GM19463 (cell line): ENCODE data around the gene RGS7.
"Not testable (repeated sequence)": the region's sequence is repeated elsewhere in the genome, so short reads cannot be mapped to it uniquely, and the experiment has no call there.

ENCODE experiments used
- ATAC-seq: cut with Tn5 transposase; IDR thresholded peaks from one replicate; pipeline ENCODE4 v1.9.1; 2021; ENCODE audit warnings: mild to moderate bottlenecking, moderate library complexity; ENCODE audit not compliant: unreplicated experiment

The RGS7 gene

DNA sequence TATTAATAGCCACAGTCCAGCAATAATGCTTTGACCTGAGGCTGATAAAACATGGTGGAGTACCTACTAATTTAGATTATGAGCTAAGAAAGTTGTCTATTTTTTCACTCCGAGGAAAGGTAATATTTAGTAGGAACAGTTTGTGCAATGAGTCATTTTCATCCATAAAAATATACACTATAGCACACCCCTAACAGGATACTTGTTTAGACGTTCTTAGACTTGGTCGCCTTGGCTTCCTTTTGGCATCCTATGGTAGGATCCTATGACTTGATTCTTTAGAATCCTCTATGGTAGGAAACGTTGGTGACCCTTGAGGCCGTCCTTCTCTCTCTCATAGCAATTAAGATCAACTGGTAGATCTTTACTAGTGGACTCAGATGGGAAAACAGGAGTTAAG is 81.8 kb downstream of the RGS7 start:
- no peak for ATAC-seq

DNA sequence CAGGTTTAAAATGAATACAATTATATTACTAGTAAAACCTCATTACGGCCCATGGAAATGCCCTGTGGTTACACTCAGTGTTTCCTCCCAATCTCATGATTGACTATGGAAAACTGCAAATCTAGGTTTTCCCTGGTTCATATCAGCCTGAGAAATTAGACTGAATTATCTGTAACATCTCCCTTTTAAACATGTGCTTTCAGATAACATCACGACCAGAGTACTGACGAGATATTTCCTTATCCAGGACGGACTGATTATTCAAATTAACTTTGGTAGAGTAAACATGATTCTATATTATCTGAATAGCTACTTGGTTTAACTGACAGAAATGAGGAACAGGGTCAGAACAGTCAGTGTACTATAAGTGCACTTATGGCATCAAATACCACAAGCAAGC is 82.3 kb downstream of the RGS7 start:
- ATAC-seq, result no peak

- no peak for ATAC-seq
Measured at GRCh38 chr1:241272828-241273227, 84.2 kb downstream of the RGS7 start.

DNA sequence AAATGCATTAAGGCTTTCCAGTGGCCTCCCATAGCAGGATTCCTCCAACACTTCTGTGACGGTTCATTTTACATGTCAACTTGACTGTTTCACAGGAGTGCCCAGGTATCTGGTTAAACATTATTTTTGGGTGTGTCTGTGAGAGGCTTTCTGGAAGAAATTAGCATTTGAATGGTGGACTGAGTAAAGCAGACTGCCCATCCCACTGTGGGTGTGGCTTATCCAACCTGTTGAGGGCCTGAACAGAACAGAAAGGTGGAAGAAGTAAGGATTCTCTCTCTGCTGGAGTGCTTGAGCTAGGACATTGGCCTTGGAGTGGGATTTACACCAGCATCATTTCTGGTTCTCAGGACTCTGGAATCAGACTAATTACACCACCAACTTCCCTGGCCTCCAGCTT is 85.6 kb downstream of the RGS7 start:
- ATAC-seq, result no peak

- no peak for ATAC-seq
Measured at GRCh38 chr1:241270016-241270415, 87.0 kb downstream of the RGS7 start.

GRCh38 chr1:241269116-241269515 is 87.9 kb downstream of the RGS7 start:
- ATAC-seq, result no peak

DNA sequence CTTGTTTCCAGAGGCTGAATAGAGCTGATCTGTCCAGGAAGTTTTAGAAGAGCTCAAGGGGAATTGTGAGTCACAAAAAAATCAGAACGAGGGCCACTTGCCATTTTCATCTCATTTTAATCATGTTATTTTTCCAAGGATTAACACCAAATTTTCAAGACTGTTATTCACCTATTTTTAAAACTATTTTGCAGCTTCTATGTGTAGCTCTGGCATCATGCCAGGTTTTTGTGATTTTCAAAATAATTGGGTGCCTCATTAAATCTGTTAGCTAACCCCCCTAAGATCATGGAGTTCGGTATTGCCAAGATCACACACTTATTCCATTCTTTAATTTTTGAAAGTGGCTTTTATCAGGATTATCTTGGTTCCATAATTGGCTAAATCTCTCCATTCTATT is 90.9 kb downstream of the RGS7 start:
- no peak for ATAC-seq

DNA sequence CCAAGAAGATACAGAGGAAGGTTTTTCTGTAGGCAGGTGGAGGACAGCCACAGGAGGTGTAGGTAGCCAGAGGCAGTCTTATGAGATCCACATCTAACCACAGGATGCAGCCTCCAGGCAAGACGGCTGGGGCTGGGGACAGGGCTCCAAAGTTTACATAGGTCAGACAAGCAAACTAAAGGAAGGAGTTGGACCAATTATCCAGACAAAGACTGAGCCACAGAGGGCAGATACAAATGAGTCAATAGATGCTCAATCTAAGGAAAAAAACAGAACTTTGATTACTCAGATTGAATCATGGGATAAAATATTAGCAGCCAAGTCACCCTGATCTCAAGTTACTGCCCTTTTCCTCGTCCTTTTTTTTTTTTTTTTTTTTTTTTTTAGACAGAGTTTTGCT is 91.6 kb downstream of the RGS7 start:
- ATAC-seq, result no peak

DNA sequence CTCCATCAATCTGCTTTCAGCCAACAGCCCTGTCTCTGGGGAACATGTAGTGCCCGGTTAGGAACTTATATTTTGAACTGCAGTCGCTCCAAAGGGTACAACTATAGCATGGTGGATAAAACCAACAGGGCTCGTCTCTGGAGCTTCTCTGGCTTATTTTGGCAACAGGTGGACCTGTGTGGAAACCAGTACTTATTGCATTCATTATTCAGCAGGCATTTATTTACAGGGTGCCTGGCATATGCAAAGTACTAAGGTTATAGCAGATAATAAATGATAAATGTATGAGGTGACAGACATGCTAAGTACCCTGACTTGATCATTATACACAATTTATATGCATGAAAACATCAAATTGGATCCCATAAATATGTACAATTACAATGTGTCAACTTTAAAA is 93.7 kb downstream of the RGS7 start:
- no peak for ATAC-seq

GRCh38 chr1:241253471-241253870 is 103.5 kb downstream of the RGS7 start:
- no peak for ATAC-seq

GRCh38 chr1:241250465-241250864 is 106.5 kb downstream of the RGS7 start:
- no peak for ATAC-seq

GRCh38 chr1:241240069-241240468 is 116.9 kb downstream of the RGS7 start:
- ATAC-seq, result no peak

DNA sequence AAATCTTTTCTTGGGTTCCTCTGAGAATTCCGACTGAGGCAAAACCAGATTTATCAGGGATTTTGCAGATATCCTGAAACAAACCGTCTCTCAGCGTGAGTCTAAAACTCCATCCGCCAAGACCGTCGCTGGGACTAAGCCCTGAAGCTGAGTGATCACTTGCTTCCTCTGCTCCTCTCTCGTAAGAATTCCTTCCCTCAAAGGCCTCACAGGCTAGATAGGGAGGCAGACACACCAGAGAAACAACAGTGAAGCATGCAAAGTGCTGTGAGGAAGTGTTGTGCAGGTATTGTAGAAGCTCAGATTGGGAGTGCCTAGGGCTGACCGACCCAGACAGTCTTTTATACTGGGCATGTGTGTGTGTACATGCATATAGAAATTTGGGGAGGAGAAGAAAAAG is 119.1 kb downstream of the RGS7 start:
- ATAC-seq, result no peak

DNA sequence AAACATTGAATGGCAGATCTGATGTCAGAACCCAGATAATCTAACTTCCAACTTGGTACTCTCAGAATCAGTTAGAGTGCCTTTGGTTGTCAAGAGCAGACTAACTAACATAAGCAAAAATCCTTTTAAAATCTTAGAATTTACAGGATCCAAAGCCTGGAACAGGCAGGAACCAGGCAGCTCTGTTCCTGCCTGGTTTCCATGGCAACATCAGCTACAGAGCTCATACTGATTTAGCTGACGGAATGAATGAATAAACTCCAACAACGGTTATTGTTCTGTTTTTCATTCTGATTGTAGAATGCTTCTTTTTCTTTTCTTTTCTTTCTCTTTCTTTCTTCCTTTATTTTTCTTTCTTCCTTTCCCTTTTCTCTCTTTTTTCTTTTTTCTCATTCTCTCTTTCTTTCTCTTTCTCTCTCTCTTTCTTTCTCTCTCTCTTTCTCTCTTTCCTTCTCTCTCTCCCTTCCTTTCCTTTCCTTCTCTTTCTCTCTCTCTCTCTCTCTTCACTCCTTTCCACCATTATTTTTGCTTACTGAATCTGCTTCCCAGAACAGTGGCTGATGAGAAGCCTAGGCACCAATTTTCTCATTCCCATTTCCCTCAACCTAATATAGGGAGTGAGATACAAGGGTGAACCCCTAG is 121.6 kb downstream of the RGS7 start:
- no peak for ATAC-seq

DNA sequence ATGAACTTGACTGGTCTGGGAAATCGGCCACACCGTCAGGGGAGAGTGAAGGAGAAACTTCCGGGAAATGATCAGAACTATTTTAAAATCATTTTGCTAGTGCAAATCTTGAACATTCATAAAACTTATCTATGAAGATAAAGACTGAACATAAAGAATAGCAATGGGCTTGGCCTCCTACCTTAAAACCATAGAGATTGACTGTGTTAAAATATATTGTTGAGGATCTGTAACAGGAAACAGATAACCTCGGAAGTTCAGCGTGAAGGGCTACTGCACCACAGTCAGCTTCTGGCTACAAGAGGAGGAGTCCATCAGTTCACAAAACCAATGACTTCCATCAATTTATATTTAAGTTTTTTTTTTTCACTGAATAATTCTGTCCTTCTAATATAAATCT is 127.3 kb downstream of the RGS7 start:
- ATAC-seq, result no peak

- no peak for ATAC-seq
Measured at GRCh38 chr1:241229216-241229615, 127.8 kb downstream of the RGS7 start.

GRCh38 chr1:241228339-241228738 is 128.7 kb downstream of the RGS7 start:
- ATAC-seq, result no peak

DNA sequence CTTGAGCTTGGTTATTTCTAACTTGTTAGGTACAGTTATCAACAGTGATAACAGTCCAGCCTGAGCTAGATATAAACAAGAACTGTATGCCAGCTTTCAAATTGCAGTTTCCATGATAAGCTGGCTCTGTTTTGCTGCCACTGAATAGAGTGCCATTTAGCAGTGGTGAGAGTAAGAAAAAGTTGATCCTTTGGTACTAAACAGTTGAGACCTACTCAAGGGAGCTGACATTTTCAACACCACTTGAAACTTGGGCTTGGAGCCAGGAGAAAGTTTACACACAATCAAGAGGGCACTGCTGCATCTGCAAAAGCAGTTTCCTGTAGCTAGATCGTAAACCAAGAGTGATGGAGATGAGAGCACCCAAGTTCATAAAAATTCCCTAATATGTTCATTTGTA is 131.3 kb downstream of the RGS7 start:
- no peak for ATAC-seq

GRCh38 chr1:241224189-241224588 is 132.8 kb downstream of the RGS7 start:
- not testable (repeated sequence) for ATAC-seq

DNA sequence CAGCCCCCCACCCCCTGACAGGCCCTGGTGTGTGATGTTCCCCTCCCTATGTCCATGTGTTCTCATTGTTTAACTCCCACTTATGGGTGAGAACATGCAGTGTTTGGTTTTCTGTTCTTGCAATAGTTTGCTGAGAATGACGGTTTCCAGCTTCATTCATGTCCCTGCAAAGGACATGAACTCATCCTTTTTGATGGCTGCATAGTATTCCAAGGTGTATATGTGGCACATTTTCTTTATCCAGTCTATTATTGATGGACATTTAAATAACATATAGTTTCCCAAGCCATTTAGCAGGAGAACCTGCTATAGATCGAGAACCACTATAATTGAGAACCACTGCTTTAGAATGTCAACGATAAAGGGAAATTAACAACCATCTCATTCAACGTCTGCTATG is 134.2 kb downstream of the RGS7 start:
- ATAC-seq, result not testable (repeated sequence)

- ATAC-seq, result no peak
Measured at GRCh38 chr1:241221319-241221718, 135.7 kb downstream of the RGS7 start.

DNA sequence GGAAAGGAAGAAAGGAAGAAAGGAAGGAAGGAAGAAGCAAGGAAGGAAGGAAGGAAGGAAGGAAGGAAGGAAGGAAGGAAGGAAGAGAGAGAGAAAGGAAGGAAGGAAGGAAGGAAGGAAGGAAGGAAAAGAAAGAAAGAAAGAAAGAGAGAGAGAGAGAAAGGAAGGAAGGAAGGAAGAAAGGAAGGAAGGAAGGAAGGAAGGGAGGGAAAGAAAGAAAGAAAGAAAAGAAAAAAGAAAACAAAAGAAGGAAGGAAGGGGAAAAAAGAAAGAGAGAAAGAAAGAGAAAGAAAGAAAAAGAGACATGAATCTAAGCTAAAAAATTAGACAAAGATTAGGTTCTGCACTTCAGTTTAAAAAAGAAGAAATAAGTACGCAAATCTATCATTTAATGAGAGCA is 136.1 kb downstream of the RGS7 start:
- not testable (repeated sequence) for ATAC-seq

DNA sequence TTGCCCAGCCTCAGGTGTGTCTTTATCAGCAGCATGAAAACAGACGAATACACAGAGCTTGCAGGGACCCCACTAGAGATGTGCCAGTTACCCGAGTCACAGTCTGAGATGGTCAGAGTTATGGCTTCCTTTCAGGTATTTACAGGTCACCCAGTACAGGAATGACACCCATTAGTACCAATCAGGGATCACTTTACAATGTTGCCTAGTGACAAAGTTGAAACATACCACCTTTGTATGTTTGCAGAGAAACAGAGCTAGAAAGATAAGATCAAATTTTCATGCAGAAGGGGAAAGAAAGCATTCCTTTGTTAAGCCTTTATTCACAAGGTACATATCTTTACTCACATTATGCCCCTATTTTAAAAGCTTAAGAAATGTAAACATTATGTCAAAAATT is 137.6 kb downstream of the RGS7 start:
- no peak for ATAC-seq
